Measurements from ENCODE around the gene RFLNA. TPM values are rescaled to one million over a fixed set of nuclear protein-coding genes. Genes with fewer than 3 reads are reported as not detected.
"Not testable (repeated sequence)": the region's sequence is repeated elsewhere in the genome, so short reads cannot be mapped to it uniquely, and the experiment has no call there.

RFLNA gene
- total RNA-seq, 1 donor from 2014 or later: not detected

DNA sequence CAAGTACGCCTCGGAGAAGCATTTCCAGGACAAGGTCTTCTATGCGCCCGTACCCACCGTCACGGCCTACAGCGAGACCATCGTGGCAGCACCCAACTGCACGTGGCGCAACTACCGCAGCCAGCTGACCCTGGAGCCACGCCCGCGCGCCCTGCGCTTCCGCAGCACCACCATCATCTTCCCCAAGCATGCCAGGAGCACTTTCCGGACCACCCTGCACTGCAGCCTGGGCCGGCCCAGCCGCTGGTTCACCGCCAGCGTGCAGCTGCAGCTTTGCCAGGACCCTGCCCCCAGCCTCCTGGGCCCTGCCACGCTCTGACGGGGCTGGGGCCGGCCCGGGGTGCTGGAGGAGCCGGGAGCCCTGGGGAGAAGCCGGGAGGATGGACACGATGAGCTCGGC, 19.3 kb downstream of the RFLNA start:
- H3K9me3 Mint-ChIP-seq: no peaks in the 10 kb centered on the region
- no peaks in the 10 kb centered on the region for H3K36me3 Mint-ChIP-seq (ENCODE audit: low read depth)
- no peak overlapping the region for H3K4me3 Mint-ChIP-seq
- H3K27me3 Mint-ChIP-seq: no peaks in the 10 kb centered on the region
- DNase-seq: no peak
- no peak overlapping the region for H3K27ac Mint-ChIP-seq
- no peaks in the 10 kb centered on the region for H3K4me1 Mint-ChIP-seq
- intact Hi-C loops (cut with micrococcal nuclease): no loop called here

DNA sequence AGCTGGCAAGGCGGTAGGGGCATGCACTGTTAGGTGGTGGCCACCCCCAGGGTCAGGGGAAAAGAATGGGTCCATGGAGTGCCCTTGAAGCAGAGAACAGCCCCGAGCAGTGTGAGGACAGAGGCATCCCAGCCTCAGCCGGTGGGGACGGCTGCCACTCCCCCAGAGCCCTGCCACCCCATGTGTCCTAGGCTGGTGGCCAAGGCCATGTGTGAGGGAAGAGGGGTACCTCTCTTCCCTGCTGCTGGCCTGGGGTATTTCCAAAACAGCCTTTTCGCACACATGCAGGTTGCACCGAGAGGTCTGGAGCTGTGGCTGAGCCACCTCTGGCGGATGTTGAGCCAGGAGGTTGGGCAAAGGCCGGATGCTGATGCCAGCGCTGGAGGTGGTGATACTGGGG, 19.9 kb downstream of the RFLNA start:
- Mint-ChIP-seq H3K4me1 (no peaks in the 10 kb centered on the region), H3K27me3 (no peaks in the 10 kb centered on the region), H3K4me3 (no peak overlapping the region), H3K36me3 (ENCODE audit: low read depth) (no peaks in the 10 kb centered on the region), H3K9me3 (no peaks in the 10 kb centered on the region), H3K27ac (no peak overlapping the region)
- no peak for DNase-seq
- intact Hi-C loops (cut with micrococcal nuclease): no loop called here

DNA sequence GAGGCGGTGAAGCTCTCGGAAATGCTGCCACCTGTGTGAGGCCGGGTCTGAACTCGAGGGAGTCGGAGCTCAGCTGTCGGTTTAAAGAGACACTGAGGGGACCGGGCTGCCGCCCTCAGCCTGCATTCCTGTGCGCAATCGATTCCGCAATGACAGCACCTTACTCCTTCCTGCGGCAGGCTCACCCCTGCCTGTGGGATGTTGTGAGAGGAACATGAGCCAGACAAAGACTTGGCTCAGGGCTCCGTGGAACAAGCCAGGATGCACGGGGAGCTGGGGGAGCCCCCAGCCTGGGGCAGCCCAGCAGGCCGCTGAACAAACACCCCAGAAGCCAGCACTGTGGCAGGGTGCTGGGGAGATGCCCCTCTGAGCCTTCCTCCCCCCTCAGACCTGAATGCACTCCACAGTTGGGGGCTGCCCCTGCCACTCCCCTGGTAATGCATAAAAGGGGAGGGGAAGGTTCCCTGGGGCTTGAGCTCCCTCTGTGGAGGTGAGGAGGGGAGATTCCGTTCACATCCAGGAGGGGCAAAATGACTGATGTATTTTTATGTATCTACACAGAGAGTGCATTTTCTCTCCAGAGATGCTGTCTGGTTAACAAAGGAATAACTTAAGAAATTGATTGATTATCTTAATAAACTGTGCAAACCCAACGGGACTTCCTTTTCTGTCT, 20.6 kb downstream of the RFLNA start:
- intact Hi-C loops (cut with micrococcal nuclease): no loop called here
- no peaks in the 10 kb centered on the region for H3K27me3 Mint-ChIP-seq
- no peaks in the 10 kb centered on the region for H3K4me1 Mint-ChIP-seq
- no peak for DNase-seq
- no peaks in the 10 kb centered on the region for H3K9me3 Mint-ChIP-seq
- no peak overlapping the region for H3K27ac Mint-ChIP-seq
- no peak overlapping the region for H3K4me3 Mint-ChIP-seq
- no peaks in the 10 kb centered on the region for H3K36me3 Mint-ChIP-seq (ENCODE audit: low read depth)

DNA sequence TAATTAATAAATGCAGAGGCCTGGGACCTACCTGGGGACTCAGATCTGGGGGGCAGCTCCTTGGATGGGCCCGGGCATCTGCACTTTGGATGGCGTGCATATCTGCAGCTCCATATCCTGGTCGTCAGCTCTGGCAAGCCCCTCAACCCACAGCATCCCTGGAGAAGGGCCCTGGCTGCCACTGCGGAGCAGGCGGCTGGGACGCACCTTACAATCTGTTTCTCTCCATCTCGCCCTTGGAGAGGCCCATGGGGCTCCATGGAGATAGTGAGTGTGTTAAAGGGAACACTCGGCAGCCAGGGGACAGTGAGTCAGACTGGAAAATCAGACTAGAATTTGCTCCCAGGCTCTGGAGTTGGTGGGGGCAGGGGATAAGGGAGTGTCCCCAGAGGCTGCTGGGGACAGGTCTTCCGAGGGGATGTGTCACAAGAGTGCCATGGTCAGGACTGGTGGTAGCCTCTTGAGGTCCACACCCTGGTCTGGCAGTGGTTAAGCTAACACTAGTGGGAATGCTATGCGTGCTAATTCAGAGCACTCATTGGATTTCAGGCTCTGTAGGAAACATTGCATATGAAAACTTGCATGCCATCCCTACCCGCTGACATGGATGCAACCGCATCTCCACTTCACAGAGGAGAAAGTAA, 21.5 kb downstream of the RFLNA start:
- Mint-ChIP-seq H3K27me3 (no peaks in the 10 kb centered on the region), H3K27ac (no peak overlapping the region), H3K9me3 (no peaks in the 10 kb centered on the region), H3K36me3 (ENCODE audit: low read depth) (no peaks in the 10 kb centered on the region), H3K4me3 (no peak overlapping the region), H3K4me1 (no peaks in the 10 kb centered on the region)
- DNase-seq: no peak
- intact Hi-C loops (cut with micrococcal nuclease): no loop called here

DNA sequence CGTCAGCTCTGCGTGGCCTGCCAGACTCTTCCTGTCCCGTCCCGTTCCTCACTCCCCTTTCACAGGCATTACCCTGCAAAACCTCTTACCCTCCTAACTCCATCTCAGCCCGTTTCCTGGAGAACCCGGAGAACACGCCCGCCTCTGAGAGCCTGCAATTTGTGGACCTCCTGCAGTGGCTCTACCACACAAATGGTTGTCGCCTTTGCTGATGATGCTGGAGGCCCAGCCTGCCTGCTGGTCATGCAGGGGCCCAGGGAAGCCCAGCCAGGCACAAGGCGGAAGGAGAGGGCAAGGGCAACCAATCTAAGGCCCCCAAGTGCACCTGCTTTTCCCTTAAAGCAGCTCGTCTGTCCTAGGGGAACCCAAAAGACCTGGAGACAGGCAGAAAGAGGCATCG, 22.5 kb downstream of the RFLNA start:
- intact Hi-C loops (cut with micrococcal nuclease): no loop called here
- no peak overlapping the region for H3K4me3 Mint-ChIP-seq
- peaks cover 1% of the 10 kb centered on the region for H3K36me3 Mint-ChIP-seq (ENCODE audit: low read depth)

DNA sequence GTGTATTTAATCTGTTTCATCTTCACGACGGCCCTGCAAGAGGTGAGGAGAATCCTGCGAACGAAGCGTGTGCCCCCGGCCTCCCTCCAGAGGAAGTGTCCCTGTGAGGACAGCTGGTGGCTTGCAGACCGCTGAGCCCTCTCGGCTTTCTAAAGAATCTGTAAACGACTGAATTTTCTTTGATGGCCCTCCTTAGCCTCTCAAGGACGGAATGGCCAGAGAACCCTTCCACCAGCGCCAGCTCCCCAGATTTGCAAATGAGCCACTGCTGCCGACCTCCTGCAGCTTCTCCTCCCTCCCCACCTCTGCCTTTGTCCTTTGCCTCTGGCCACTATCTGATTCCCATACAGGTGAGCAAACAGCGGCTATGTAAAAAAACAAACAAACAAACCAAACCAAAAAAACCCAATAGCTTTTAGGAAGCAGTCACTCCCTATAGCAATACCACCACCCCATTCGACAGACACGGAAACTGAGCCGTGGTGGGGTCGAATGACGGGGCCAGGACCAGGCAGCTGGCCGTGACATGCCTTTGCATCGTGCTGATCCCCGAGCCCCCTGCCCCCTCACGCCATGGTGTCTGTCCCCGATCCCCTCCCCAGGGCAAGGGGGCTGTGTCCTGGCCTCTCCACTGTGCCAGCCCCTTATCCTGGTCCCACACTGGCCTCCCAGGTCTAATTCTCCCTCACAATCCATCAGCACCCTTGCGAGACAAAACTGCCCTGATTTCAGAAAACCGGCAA, 23.6 kb downstream of the RFLNA start:
- Mint-ChIP-seq H3K9me3 (no peaks in the 10 kb centered on the region), H3K27ac (no peak overlapping the region), H3K4me3 (no peak overlapping the region), H3K4me1 (no peaks in the 10 kb centered on the region), H3K36me3 (ENCODE audit: low read depth) (peaks cover 4% of the 10 kb centered on the region), H3K27me3 (no peaks in the 10 kb centered on the region)
- no peak for DNase-seq
- intact Hi-C loops (cut with micrococcal nuclease): no loop called here

More for the DNA sequence above, 22.5 kb downstream of the RFLNA start:
- DNase-seq: no peak
- no peaks in the 10 kb centered on the region for H3K9me3 Mint-ChIP-seq
- H3K27ac Mint-ChIP-seq: no peak overlapping the region
- H3K27me3 Mint-ChIP-seq: no peaks in the 10 kb centered on the region
- H3K4me1 Mint-ChIP-seq: no peaks in the 10 kb centered on the region

DNA sequence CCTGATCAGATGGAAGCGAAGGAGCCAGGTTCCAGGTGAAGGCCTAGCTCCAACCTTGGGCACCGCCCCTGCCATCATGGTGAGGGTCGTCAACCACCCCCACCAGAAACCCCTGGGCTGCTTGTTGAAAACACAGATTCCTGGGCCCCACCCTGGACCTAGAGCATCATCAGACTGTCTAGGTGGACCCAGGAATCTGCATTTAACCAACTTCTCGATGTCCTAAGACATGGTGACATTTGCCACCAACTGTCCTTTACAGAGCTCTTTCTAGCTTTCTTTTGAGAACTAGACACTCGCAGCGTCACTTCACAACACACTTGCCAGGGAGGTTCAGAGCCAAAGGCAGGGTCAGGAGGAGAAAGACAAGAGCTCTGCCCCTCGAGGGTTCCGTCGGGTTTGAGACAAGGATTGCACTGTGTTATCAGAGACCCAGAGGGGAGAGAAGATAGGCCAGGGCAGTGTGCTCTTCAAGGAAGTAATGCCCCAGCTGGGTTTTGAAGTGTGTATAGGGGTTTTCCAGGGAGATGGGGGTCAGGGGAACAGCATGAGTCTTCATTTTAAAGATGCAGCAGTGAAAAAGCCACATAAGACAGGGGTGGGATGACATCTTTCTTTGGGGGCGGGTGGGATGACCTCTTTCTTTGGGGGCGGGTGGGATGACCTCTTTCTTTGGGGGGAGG, 24.6 kb downstream of the RFLNA start:
- Mint-ChIP-seq H3K4me3 (no peak overlapping the region), H3K36me3 (ENCODE audit: low read depth) (peaks cover 15% of the 10 kb centered on the region), H3K9me3 (peaks cover 5% of the 10 kb centered on the region), H3K27me3 (no peaks in the 10 kb centered on the region), H3K27ac (no peak overlapping the region), H3K4me1 (no peaks in the 10 kb centered on the region)
- intact Hi-C loops (cut with micrococcal nuclease): no loop called here
- DNase-seq: no peak

DNA sequence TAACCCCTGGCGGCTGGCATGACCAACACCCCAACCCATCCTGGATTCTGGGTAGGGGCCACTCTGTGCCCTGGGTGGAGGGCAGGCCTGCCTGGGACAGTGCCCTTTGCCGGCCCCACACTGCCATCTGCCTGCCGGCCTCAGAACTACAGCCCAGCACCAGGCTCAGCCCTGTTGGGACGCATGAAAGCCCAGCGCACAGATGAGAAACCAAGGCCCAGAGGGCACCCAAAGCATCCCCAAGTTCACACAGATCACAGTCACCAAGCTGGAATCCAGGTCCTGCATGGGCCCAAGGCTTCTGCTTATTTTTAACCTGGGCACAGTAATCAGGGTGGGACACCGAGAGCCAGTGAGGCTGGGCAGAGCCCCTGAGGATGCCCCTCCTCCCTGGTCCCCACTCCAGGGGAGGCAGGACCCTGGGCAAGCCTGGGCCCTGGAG, 26.2 kb downstream of the RFLNA start:
- Mint-ChIP-seq H3K36me3 (ENCODE audit: low read depth) (peaks cover 24% of the 10 kb centered on the region), H3K27me3 (no peaks in the 10 kb centered on the region), H3K4me1 (no peaks in the 10 kb centered on the region), H3K27ac (no peak overlapping the region), H3K4me3 (no peak overlapping the region), H3K9me3 (peaks cover 5% of the 10 kb centered on the region)
- peak; percentile 91 for DNase-seq
- intact Hi-C loops (cut with micrococcal nuclease): loop anchor here (1.0 kb wide), 2 partner anchors 159 to 285 kb away; no protein-coding TSS in a partner anchor

DNA sequence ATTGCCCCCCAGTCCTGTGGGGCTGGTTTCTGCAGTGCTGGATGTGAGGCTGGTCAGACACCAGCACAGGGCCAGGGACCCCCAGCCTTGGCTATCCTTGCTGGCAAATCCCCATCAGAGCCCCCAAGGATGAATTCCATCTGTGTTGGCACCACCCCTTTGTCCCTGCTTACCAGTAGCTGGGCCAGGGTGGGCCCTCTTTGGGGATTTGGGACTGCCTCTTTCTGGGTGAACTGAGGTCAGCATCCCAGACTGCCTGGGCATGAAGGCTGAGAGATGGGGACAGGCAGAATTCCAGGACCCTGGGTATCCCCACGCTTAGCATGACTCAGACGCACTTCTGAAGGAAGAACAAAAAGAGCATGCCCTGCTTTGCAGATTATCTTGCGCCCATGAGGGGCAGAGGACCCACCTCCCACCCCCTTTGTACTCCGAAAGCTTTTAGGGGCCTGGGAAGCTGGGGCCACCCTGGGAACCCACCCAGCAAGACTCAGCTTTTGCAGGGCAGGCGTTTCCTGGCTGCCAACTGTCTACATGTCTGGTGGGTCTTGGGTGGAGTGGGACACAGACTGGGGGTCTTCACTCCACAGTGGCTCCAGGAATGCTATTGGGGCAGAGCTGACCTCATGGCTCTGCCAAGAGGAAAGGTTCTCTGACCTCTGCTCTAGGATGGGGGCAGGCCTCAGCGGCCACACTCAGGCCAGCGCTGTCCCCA, 26.8 kb downstream of the RFLNA start:
- DNase-seq: no peak
- Mint-ChIP-seq H3K9me3 (peaks cover 5% of the 10 kb centered on the region), H3K4me1 (no peaks in the 10 kb centered on the region), H3K27ac (no peak overlapping the region), H3K36me3 (ENCODE audit: low read depth) (peaks cover 24% of the 10 kb centered on the region), H3K4me3 (no peak overlapping the region), H3K27me3 (no peaks in the 10 kb centered on the region)
- intact Hi-C loops (cut with micrococcal nuclease): loop anchor here (1.0 kb wide), 2 partner anchors 159 to 285 kb away; no protein-coding TSS in a partner anchor

DNA sequence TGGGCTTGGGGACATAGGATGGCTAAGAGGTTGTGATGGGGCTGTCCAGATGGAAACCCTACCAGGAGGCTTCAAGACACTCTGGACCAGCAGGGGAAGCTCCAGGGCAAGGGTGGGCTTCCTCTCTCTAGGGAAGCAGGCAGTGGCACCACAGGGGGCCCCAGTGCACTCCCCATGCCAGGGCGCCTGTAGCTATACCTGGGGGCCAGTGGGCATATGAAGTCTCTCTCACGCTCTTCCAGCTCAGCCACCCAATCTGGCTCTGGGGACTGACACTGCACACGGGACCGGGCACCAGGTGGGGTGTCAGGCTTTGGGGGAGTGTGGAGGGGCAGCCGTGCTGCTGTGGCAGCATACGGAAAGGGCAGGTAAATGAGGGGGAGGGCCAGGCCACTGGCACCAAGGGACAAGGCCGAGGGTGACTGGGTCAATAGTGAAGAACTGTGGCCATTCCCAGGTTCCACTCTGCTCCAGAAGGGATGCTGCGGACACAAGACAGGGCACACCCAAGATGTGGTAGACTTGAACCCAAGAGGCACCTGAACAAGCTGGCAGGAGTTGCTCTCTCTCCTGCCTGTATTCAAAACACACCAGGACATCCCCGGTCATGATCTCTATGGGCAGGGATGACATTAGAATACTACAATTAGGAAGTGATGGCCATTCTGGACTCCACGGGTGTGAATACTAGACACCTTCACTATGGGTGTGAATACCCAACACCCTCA, 27.5 kb downstream of the RFLNA start:
- H3K36me3 Mint-ChIP-seq (ENCODE audit: low read depth): peaks cover 26% of the 10 kb centered on the region
- H3K4me1 Mint-ChIP-seq: no peaks in the 10 kb centered on the region
- H3K27ac Mint-ChIP-seq: no peak overlapping the region
- no peak overlapping the region for H3K4me3 Mint-ChIP-seq
- no peak for DNase-seq
- intact Hi-C loops (cut with micrococcal nuclease): no loop called here
- H3K9me3 Mint-ChIP-seq: peaks cover 5% of the 10 kb centered on the region
- no peaks in the 10 kb centered on the region for H3K27me3 Mint-ChIP-seq

DNA sequence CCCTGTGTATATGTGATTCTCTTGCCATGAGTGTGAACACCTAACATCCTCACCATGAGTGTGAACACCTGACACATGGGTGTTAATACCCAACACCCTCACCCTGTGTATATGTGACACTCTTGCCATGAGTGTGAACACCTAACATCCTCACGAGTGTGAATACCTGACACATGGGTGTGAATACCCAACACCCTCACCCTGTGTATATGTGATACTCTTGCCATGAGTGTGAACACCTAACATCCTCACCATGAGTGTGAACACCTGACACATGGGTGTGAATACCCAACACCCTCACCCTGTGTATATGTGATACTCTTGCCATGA, 28.1 kb downstream of the RFLNA start:
- intact Hi-C loops (cut with micrococcal nuclease); DNase-seq; H3K27ac Mint-ChIP-seq; H3K9me3 Mint-ChIP-seq; H3K4me1 Mint-ChIP-seq; H3K27me3 Mint-ChIP-seq; H3K4me3 Mint-ChIP-seq: not testable (repeated sequence)
- peaks cover 29% of the 10 kb centered on the region for H3K36me3 Mint-ChIP-seq (ENCODE audit: low read depth)

DNA sequence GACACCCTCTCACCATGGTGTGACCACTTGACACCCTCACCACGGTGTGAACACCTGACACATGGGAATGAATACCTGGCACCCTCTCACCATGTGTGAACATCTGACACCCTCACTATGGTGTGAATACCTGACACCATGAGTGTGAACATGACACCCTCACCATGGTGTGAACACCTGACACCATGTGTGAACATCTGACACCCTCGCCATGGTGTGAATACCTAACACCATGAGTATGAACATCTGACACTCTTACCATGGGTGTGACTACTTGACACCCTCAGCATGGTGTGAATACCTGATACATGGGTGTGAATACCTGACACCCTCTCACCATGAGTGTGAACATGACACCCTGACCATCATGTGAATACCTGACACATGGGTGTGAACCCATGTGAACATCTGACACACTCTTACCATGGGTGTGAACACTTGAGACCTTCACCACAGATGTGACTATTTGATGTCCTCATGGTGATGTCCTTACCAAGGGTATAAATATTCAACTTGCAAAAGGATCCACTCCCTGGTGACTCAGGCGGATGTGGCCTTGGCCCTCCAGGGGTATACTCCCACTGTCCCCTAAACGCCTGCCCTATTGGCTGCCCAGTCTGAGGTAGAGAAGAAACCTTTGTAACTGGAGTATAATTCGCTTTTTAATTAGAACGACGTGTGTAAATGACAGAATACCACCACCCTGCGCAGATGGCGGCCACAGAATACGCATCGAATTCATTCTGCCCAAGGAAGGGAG, 29.1 kb downstream of the RFLNA start:
- Mint-ChIP-seq H3K4me3 (no peak overlapping the region), H3K9me3 (peaks cover 5% of the 10 kb centered on the region), H3K27ac (no peak overlapping the region), H3K4me1 (no peaks in the 10 kb centered on the region), H3K27me3 (no peaks in the 10 kb centered on the region), H3K36me3 (ENCODE audit: low read depth) (peaks cover 29% of the 10 kb centered on the region)
- DNase-seq: no peak
- intact Hi-C loops (cut with micrococcal nuclease): no loop called here
